Mesendoderm (in vitro differentiated cells): Measurements from ENCODE around the gene CACNG1.
A peak's percentile ranks its signal among the peaks of the same experiment; 100 is the strongest.

ENCODE experiments used
- DNase-seq: peaks from one replicate; pipeline ENCODE4 v3.0.0; 2013
- H2AK5ac ChIP-seq: 2 replicates; pipeline ENCODE4 v1.6.1; 2013; ENCODE audit warnings: low read length, inconsistent platforms
- H2BK120ac ChIP-seq: 2 replicates; pipeline ENCODE4 v1.6.1; 2013; ENCODE audit warnings: low read depth, mild to moderate bottlenecking, low read length, moderate library complexity, mixed read lengths
- H2BK15ac ChIP-seq: replicated peaks from 2 replicates; pipeline ENCODE4 v1.6.1; 2013; ENCODE audit warnings: low read depth, mild to moderate bottlenecking, moderate library complexity
- H2BK5ac ChIP-seq: 2 replicates; pipeline ENCODE4 v1.6.1; 2013; ENCODE audit warnings: low read length, inconsistent platforms
- H3K18ac ChIP-seq: 2 replicates; pipeline ENCODE4 v1.6.1; 2013; ENCODE audit warnings: mild to moderate bottlenecking, low read length, mixed read lengths
- H3K23ac ChIP-seq: one replicate; pipeline ENCODE4 v1.6.1; 2013; ENCODE audit warnings: low read length
- H3K27ac ChIP-seq: 2 replicates; pipeline ENCODE4 v1.5.1; 2013; ENCODE audit warnings: low read depth, mild to moderate bottlenecking, inconsistent platforms, low read length, moderate library complexity
- H3K27me3 ChIP-seq: 2 replicates; pipeline ENCODE4 v1.6.1; 2013; ENCODE audit warnings: low read length, control low read depth, mild to moderate bottlenecking, inconsistent platforms; ENCODE audit not compliant: insufficient read depth, poor library complexity
- H3K36me3 ChIP-seq: 2 replicates; pipeline ENCODE4 v1.6.1; 2013; ENCODE audit warnings: low read length, inconsistent platforms; ENCODE audit not compliant: control insufficient read depth, insufficient read depth
- H3K4ac ChIP-seq: one replicate; pipeline ENCODE4 v1.6.1; 2013; ENCODE audit warnings: low read depth, mild to moderate bottlenecking, low read length, moderate library complexity
- H3K4me1 ChIP-seq: 2 replicates; pipeline ENCODE4 v1.6.1; 2013; ENCODE audit warnings: low read depth, low read length, inconsistent platforms; ENCODE audit not compliant: control insufficient read depth
- H3K4me2 ChIP-seq: 2 replicates; pipeline ENCODE4 v1.6.1; 2013; ENCODE audit warnings: low read length
- H3K4me3 ChIP-seq: 2 replicates; pipeline ENCODE4 v1.5.1; 2013; ENCODE audit warnings: mild to moderate bottlenecking, low read length
- H3K56ac ChIP-seq: one replicate; pipeline ENCODE4 v1.6.1; 2013; ENCODE audit warnings: low read length
- H3K79me1 ChIP-seq: 2 replicates; pipeline ENCODE4 v1.6.1; 2013; ENCODE audit warnings: low read length, inconsistent platforms
- H3K79me2 ChIP-seq: 2 replicates; pipeline ENCODE4 v1.6.1; 2013; ENCODE audit warnings: mild to moderate bottlenecking, low read length; ENCODE audit not compliant: control insufficient read depth, insufficient read depth
- H3K9ac ChIP-seq: 2 replicates; pipeline ENCODE4 v1.6.1; 2013; ENCODE audit warnings: low read length, inconsistent platforms
- H4K5ac ChIP-seq: one replicate; pipeline ENCODE4 v1.6.1; 2013; ENCODE audit warnings: low read length
- H4K8ac ChIP-seq: one replicate; pipeline ENCODE4 v1.6.1; 2013; ENCODE audit warnings: low read depth, mild to moderate bottlenecking, control low read depth, low read length, moderate library complexity
- whole genome bisulfite sequencing: extraction: QIAGEN DNeasy Blood & Tissue Kit; methylation state at CpG from one replicate; pipeline ENCODE4 v1.1.7; 2013; ENCODE audit warnings: low lambda C conversion rate, missing lambda C conversion rate; ENCODE audit not compliant: insufficient coverage; ENCODE audit errors: extremely low coverage; 5-methylcytosine and 5-hydroxymethylcytosine counted together

Gene CACNG1

GRCh38 chr17:67021196-67021595 lies 23.2 kb upstream of the CACNG1 start:
- Histone ChIP-seq H3K36me3 (no peaks in the 10 kb centered on the region), H2AK5ac (no peak overlapping the region), H4K5ac (no peak overlapping the region), H4K8ac (no peak overlapping the region), H3K9ac (no peak overlapping the region), H3K79me2 (no peaks in the 10 kb centered on the region), H3K23ac (no peak overlapping the region), H2BK15ac (no peak overlapping the region), H2BK5ac (no peak overlapping the region), H3K4me1 (no peaks in the 10 kb centered on the region), H3K4me3 (no peak overlapping the region), H3K79me1 (no peaks in the 10 kb centered on the region), H3K4ac (no peak overlapping the region), H3K4me2 (no peak overlapping the region), H3K18ac (no peak overlapping the region), H3K56ac (no peak overlapping the region), H3K27ac (no peak overlapping the region), H3K27me3 (no peaks in the 10 kb centered on the region), H2BK120ac (no peak overlapping the region)
- no CpG with 5 or more reads among the region's 7 CpGs for WGBS
- DNase-seq = no peak

- H4K5ac ChIP-seq = no peak overlapping the region
- H3K79me1 ChIP-seq = no peaks in the 10 kb centered on the region
- no peak overlapping the region for H4K8ac ChIP-seq
- no peak for DNase-seq
- H3K4me1 ChIP-seq = no peaks in the 10 kb centered on the region
- H3K4me2 ChIP-seq = no peak overlapping the region
- no peak overlapping the region for H2BK120ac ChIP-seq
- no peak overlapping the region for H3K18ac ChIP-seq
- H2BK5ac ChIP-seq = no peak overlapping the region
- H3K23ac ChIP-seq = no peak overlapping the region
- no peak overlapping the region for H3K56ac ChIP-seq
- no peaks in the 10 kb centered on the region for H3K27me3 ChIP-seq
- H3K36me3 ChIP-seq = no peaks in the 10 kb centered on the region
- no peaks in the 10 kb centered on the region for H3K79me2 ChIP-seq
- no peak overlapping the region for H3K9ac ChIP-seq
- H3K4ac ChIP-seq = no peak overlapping the region
- H2AK5ac ChIP-seq = no peak overlapping the region
- H2BK15ac ChIP-seq = no peak overlapping the region
- WGBS = no CpG with 5 or more reads among the region's 16 CpGs
- H3K4me3 ChIP-seq = no peak overlapping the region
- H3K27ac ChIP-seq = no peak overlapping the region
Observed at GRCh38 chr17:67021743-67022450, 22.5 kb upstream of the CACNG1 start.

GRCh38 chr17:67022451-67022810 lies 21.9 kb upstream of the CACNG1 start:
- WGBS = no CpG with 5 or more reads among the region's 12 CpGs
- no peak for DNase-seq
- H3K27me3 ChIP-seq = no peaks in the 10 kb centered on the region
- no peak overlapping the region for H3K18ac ChIP-seq
- no peak overlapping the region for H4K5ac ChIP-seq
- no peak overlapping the region for H2AK5ac ChIP-seq
- H3K27ac ChIP-seq = no peak overlapping the region
- no peak overlapping the region for H3K23ac ChIP-seq
- H3K56ac ChIP-seq = no peak overlapping the region
- H3K36me3 ChIP-seq = no peaks in the 10 kb centered on the region
- no peak overlapping the region for H3K9ac ChIP-seq
- no peak overlapping the region for H3K4me2 ChIP-seq
- no peak overlapping the region for H2BK120ac ChIP-seq
- H3K79me1 ChIP-seq = no peaks in the 10 kb centered on the region
- H3K4me1 ChIP-seq = no peaks in the 10 kb centered on the region
- H2BK15ac ChIP-seq = no peak overlapping the region
- no peak overlapping the region for H3K4ac ChIP-seq
- no peak overlapping the region for H2BK5ac ChIP-seq
- H3K4me3 ChIP-seq = no peak overlapping the region
- no peak overlapping the region for H4K8ac ChIP-seq
- no peaks in the 10 kb centered on the region for H3K79me2 ChIP-seq

GRCh38 chr17:67024736-67025135 lies 19.6 kb upstream of the CACNG1 start:
- no peak overlapping the region for H3K23ac ChIP-seq
- no peak overlapping the region for H2AK5ac ChIP-seq
- no peaks in the 10 kb centered on the region for H3K36me3 ChIP-seq
- H3K4me3 ChIP-seq = no peak overlapping the region
- no CpG with 5 or more reads among the region's 17 CpGs for WGBS
- H3K4me2 ChIP-seq = no peak overlapping the region
- no peak overlapping the region for H4K5ac ChIP-seq
- H3K4me1 ChIP-seq = no peaks in the 10 kb centered on the region
- H2BK120ac ChIP-seq = no peak overlapping the region
- H3K27ac ChIP-seq = no peak overlapping the region
- no peak overlapping the region for H3K9ac ChIP-seq
- H4K8ac ChIP-seq = no peak overlapping the region
- H3K79me1 ChIP-seq = no peaks in the 10 kb centered on the region
- no peak for DNase-seq
- no peak overlapping the region for H2BK5ac ChIP-seq
- H2BK15ac ChIP-seq = no peak overlapping the region
- no peak overlapping the region for H3K56ac ChIP-seq
- no peak overlapping the region for H3K18ac ChIP-seq
- no peaks in the 10 kb centered on the region for H3K27me3 ChIP-seq
- H3K4ac ChIP-seq = no peak overlapping the region
- H3K79me2 ChIP-seq = no peaks in the 10 kb centered on the region

- no peak for DNase-seq
- Histone ChIP-seq H2BK120ac (no peak overlapping the region), H3K4ac (no peak overlapping the region), H3K9ac (no peak overlapping the region), H3K56ac (no peak overlapping the region), H3K79me2 (no peaks in the 10 kb centered on the region), H3K27me3 (no peaks in the 10 kb centered on the region), H4K8ac (no peak overlapping the region), H3K23ac (no peak overlapping the region), H3K36me3 (no peaks in the 10 kb centered on the region), H3K4me1 (no peaks in the 10 kb centered on the region), H3K4me3 (no peak overlapping the region), H3K4me2 (no peak overlapping the region), H4K5ac (no peak overlapping the region), H3K18ac (no peak overlapping the region), H2BK5ac (no peak overlapping the region), H3K27ac (no peak overlapping the region), H3K79me1 (no peaks in the 10 kb centered on the region), H2AK5ac (no peak overlapping the region), H2BK15ac (no peak overlapping the region)
- WGBS = no CpG with 5 or more reads among the region's 20 CpGs
Observed at GRCh38 chr17:67025216-67025792, 19.1 kb upstream of the CACNG1 start.

- no peak overlapping the region for H3K18ac ChIP-seq
- H3K36me3 ChIP-seq = no peaks in the 10 kb centered on the region
- H3K4me2 ChIP-seq = no peak overlapping the region
- H3K27ac ChIP-seq = no peak overlapping the region
- H3K4ac ChIP-seq = no peak overlapping the region
- no peak overlapping the region for H2BK5ac ChIP-seq
- H3K79me2 ChIP-seq = no peaks in the 10 kb centered on the region
- H3K23ac ChIP-seq = no peak overlapping the region
- H3K9ac ChIP-seq = no peak overlapping the region
- H3K4me3 ChIP-seq = no peak overlapping the region
- H3K56ac ChIP-seq = no peak overlapping the region
- 100% methylated on average over 2 of the region's 2 CpGs for WGBS
- DNase-seq = peak; percentile 30
- no peaks in the 10 kb centered on the region for H3K27me3 ChIP-seq
- no peak overlapping the region for H2BK15ac ChIP-seq
- H2BK120ac ChIP-seq = no peak overlapping the region
- no peak overlapping the region for H2AK5ac ChIP-seq
- H3K79me1 ChIP-seq = no peaks in the 10 kb centered on the region
- no peak overlapping the region for H4K8ac ChIP-seq
- H3K4me1 ChIP-seq = no peaks in the 10 kb centered on the region
- no peak overlapping the region for H4K5ac ChIP-seq
Observed at GRCh38 chr17:67026341-67026740, 18.0 kb upstream of the CACNG1 start.
